GM18873 (cell line): Measurements from ENCODE around the gene KRT73.

Source experiments
- ATAC-seq: cut with Tn5 transposase; IDR thresholded peaks from one replicate; pipeline ENCODE4 v1.9.1; 2021; ENCODE audit warnings: mild to moderate bottlenecking, moderate library complexity, moderate number of reproducible peaks; ENCODE audit not compliant: unreplicated experiment, low FRiP score

KRT73 gene

GRCh38 chr12:52646613-52647012, 28.3 kb upstream of the KRT73 start:
- ATAC-seq: no peak

GRCh38 chr12:52645982-52646381, 27.6 kb upstream of the KRT73 start:
- ATAC-seq: no peak

- no peak for ATAC-seq
Observed at GRCh38 chr12:52645120-52645761, 26.9 kb upstream of the KRT73 start.

GRCh38 chr12:52644078-52644415, 25.7 kb upstream of the KRT73 start:
- no peak for ATAC-seq

- ATAC-seq: no peak
Observed at GRCh38 chr12:52643233-52644077, 25.1 kb upstream of the KRT73 start.

GRCh38 chr12:52641468-52641867, 23.1 kb upstream of the KRT73 start:
- ATAC-seq: no peak

- ATAC-seq: no peak
Observed at GRCh38 chr12:52637299-52637698, 18.9 kb upstream of the KRT73 start.

- ATAC-seq: no peak
Observed at GRCh38 chr12:52636592-52637258, 18.4 kb upstream of the KRT73 start.

- ATAC-seq: no peak
Observed at GRCh38 chr12:52636189-52636588, 17.8 kb upstream of the KRT73 start.

GRCh38 chr12:52634266-52635056, 16.1 kb upstream of the KRT73 start:
- no peak for ATAC-seq

- ATAC-seq: no peak
Observed at GRCh38 chr12:52633383-52633782, 15.0 kb upstream of the KRT73 start.

GRCh38 chr12:52632656-52633055, 14.3 kb upstream of the KRT73 start:
- no peak for ATAC-seq

- no peak for ATAC-seq
Observed at GRCh38 chr12:52631676-52632459, 13.5 kb upstream of the KRT73 start.

- ATAC-seq: no peak
Observed at GRCh38 chr12:52631264-52631663, 12.9 kb upstream of the KRT73 start.

GRCh38 chr12:52630599-52631200, 12.3 kb upstream of the KRT73 start:
- ATAC-seq: no peak

- ATAC-seq: no peak
Observed at GRCh38 chr12:52630008-52630500, 11.7 kb upstream of the KRT73 start.

- no peak for ATAC-seq
Observed at GRCh38 chr12:52629281-52630007, 11.1 kb upstream of the KRT73 start.

- ATAC-seq: no peak
Observed at GRCh38 chr12:52628841-52629240, 10.5 kb upstream of the KRT73 start.

- ATAC-seq: no peak
Observed at GRCh38 chr12:52628111-52628507, 9.8 kb upstream of the KRT73 start.
